Liver (tissue), 9 donors: ENCODE data around the gene CTTNBP2. TPM values are rescaled to one million over a fixed set of nuclear protein-coding genes. Genes with fewer than 3 reads are reported as not detected.

ENCODE experiments used
- DNase-seq: peaks from one replicate; pipeline ENCODE4 v3.0.0-alpha.2; 2017; ENCODE audit warnings: low spot score
- H3K27ac ChIP-seq, 2 donors: one replicate each; pipeline ENCODE4 v1.7.0; 2013; ENCODE audit warnings: inconsistent platforms in 2 of 2, low read length in 2 of 2, control low read depth in 1 of 2, low read depth in 1 of 2, mild to moderate bottlenecking in 1 of 2
- H3K27me3 ChIP-seq, 4 donors: one replicate each; pipeline versions ENCODE4 v1.6.1 to v1.7.0; 2013; ENCODE audit warnings: low read length in 3 of 4, inconsistent platforms in 1 of 4, mild to moderate bottlenecking in 1 of 4, moderate library complexity in 1 of 4; ENCODE audit not compliant: control insufficient read depth in 4 of 4, insufficient read depth in 4 of 4
- H3K36me3 ChIP-seq, 4 donors: one replicate each; pipeline versions ENCODE4 v1.6.1 to v1.7.0; 2013; ENCODE audit warnings: low read length in 3 of 4, mild to moderate bottlenecking in 3 of 4, low read depth in 1 of 4, moderate library complexity in 1 of 4; ENCODE audit not compliant: control insufficient read depth in 4 of 4, insufficient read depth in 3 of 4
- H3K4me1 ChIP-seq, 4 donors: one replicate each; pipeline versions ENCODE4 v1.6.1 to v1.7.0; 2013; ENCODE audit warnings: low read length in 3 of 4, mild to moderate bottlenecking in 3 of 4, moderate library complexity in 1 of 4; ENCODE audit not compliant: control insufficient read depth in 4 of 4, insufficient read depth in 4 of 4
- H3K4me3 ChIP-seq, 3 donors: one replicate each; pipeline versions ENCODE4 v1.6.1 to v1.7.0; 2013; ENCODE audit warnings: low read length in 3 of 3, control low read depth in 1 of 3, low read depth in 1 of 3, mild to moderate bottlenecking in 1 of 3
- H3K9ac ChIP-seq, 2 donors: one replicate each; pipeline ENCODE4 v1.7.0; 2013; ENCODE audit warnings: low read length in 2 of 2, mild to moderate bottlenecking in 2 of 2, moderate library complexity in 2 of 2, control low read depth in 1 of 2, low read depth in 1 of 2
- H3K9me3 ChIP-seq, 4 donors: one replicate each; pipeline versions ENCODE4 v1.6.1 to v1.7.0; 2013; ENCODE audit warnings: low read length in 3 of 4; ENCODE audit not compliant: control insufficient read depth in 4 of 4
- ATF3 ChIP-seq: IDR thresholded peaks from 2 replicates; pipeline ENCODE4 v1.6.1; 2016; ENCODE audit warnings: antibody characterized with exemption
- CTCF ChIP-seq: fragments of 150-350 bp; IDR thresholded peaks from 2 replicates; pipeline ENCODE4 v1.5.1; 2017; ENCODE audit warnings: improper control_type of control experiment, low read depth, low read length; ENCODE audit not compliant: missing input control
- EGR1 ChIP-seq, 2 donors: IDR thresholded peaks; 2 replicates each; pipeline ENCODE4 v1.6.1; 2016 to 2018; ENCODE audit warnings: antibody characterized with exemption in 2 of 2, low read depth in 2 of 2
- FOXA1 ChIP-seq: IDR thresholded peaks from 2 replicates; pipeline ENCODE4 v1.6.1; 2016; ENCODE audit warnings: antibody characterized with exemption
- FOXA2 ChIP-seq: IDR thresholded peaks from 2 replicates; pipeline ENCODE4 v1.6.1; 2016; ENCODE audit warnings: antibody characterized with exemption
- GABPA ChIP-seq, 2 donors: IDR thresholded peaks in 1 of 2; conservative IDR thresholded peaks in 1 of 2; 2 replicates each; pipeline ENCODE4 v1.6.1; 2016; ENCODE audit warnings: antibody characterized with exemption in 2 of 2, mild to moderate bottlenecking in 1 of 2, moderate library complexity in 1 of 2
- HNF4A ChIP-seq, 2 donors: conservative IDR thresholded peaks; 2 replicates each; pipeline ENCODE4 v1.6.1; 2016; ENCODE audit warnings: antibody characterized with exemption in 2 of 2, mild to moderate bottlenecking in 2 of 2
- HNF4G ChIP-seq: IDR thresholded peaks from 2 replicates; pipeline ENCODE4 v1.6.1; 2016; ENCODE audit warnings: antibody characterized with exemption
- JUND ChIP-seq, 2 donors: IDR thresholded peaks; 2 replicates each; pipeline ENCODE4 v1.6.1; 2016; ENCODE audit warnings: antibody characterized with exemption in 2 of 2
- MAX ChIP-seq: IDR thresholded peaks from 2 replicates; pipeline ENCODE4 v1.6.1; 2016; ENCODE audit warnings: antibody characterized with exemption
- NR2F2 ChIP-seq: IDR thresholded peaks from 2 replicates; pipeline ENCODE4 v1.6.1; 2016; ENCODE audit warnings: antibody characterized with exemption
- REST ChIP-seq: IDR thresholded peaks from 2 replicates; pipeline ENCODE4 v1.6.1; 2016; ENCODE audit warnings: antibody characterized with exemption, mild to moderate bottlenecking
- RXRA ChIP-seq, 2 donors: IDR thresholded peaks; 2 replicates each; pipeline ENCODE4 v1.6.1; 2017 to 2018; ENCODE audit warnings: antibody characterized with exemption in 2 of 2, mild to moderate bottlenecking in 1 of 2
- SP1 ChIP-seq: IDR thresholded peaks from 2 replicates; pipeline ENCODE4 v1.6.1; 2018; ENCODE audit warnings: antibody characterized with exemption, mild to moderate bottlenecking
- TAF1 ChIP-seq: conservative IDR thresholded peaks from 2 replicates; pipeline ENCODE4 v1.6.1; 2016; ENCODE audit warnings: antibody characterized with exemption, mild to moderate bottlenecking
- YY1 ChIP-seq: IDR thresholded peaks from 2 replicates; pipeline ENCODE4 v1.6.1; 2016; ENCODE audit warnings: antibody characterized with exemption, mild to moderate bottlenecking
- ZBTB33 ChIP-seq: IDR thresholded peaks from 2 replicates; pipeline ENCODE4 v1.6.1; 2016; ENCODE audit warnings: antibody characterized with exemption
- WGBS: extraction: QIAGEN DNeasy Blood & Tissue Kit; methylation state at CpG from one replicate; pipeline ENCODE4 v1.1.7; 2013; 5-methylcytosine and 5-hydroxymethylcytosine counted together
- polyA plus RNA-seq, 2 donors: library from polyadenylated mRNA; stranded (reverse) in 1 of 2; unstranded in 1 of 2; fragments of 200-250 nt in 1 of 2; fragments of >200 nt in 1 of 2; fragmentation: Nextera tagmentation in 1 of 2; extraction: Ambion mirVana in 1 of 2; gene quantifications; one replicate each; pipeline versions ENCODE4 v1.2.1 to v1.2.3, GENCODE V29; 2013 to 2015
- total RNA-seq, 2 donors: library from RNA; depleted of rRNA; stranded (reverse); fragments of >200 nt; gene quantifications; one replicate each; pipeline ENCODE4 v1.2.3, GENCODE V29; 2014
- donor health status: healthy.
- donor health status: healthy.
- donor health status: healthy.
- donor health status: healthy.
- donor health status: healthy.

The CTTNBP2 gene
- total and polyA plus RNA-seq, 4 donors, result 1.2 to 1.7 (median 1.5) TPM

DNA sequence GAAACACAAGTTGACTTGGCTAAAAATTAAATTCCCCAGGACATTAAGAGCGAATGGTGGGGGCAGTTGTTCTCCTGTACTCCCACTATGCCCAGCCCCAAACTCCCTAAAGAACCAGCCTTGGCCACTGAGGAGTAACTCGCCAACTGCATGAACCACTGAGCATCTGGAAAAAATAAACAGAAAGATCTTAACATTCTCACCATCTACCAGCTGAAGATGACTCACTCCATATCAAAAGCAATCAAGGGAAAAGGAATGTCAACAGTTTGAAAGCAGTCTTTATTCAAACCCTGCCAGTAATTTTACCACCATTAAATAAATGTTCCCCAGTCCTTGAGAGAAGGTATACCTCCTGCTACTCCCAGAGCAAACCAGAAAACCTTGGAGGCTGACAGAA, 45.4 kb downstream of the CTTNBP2 start (continued):
- TF ChIP-seq CTCF (no peak), HNF4A (conservative IDR thresholded peaks at IDR 0.05) (no peak), EGR1 (IDR thresholded peaks at IDR 0.05; ENCODE audit: low read depth in 2 of 2) (no peak), NR2F2 (no peak), HNF4G (no peak), GABPA (IDR thresholded peaks at IDR 0.05 in 1 of 2, conservative IDR thresholded peaks at IDR 0.05 in 1 of 2) (no peak), RXRA (IDR thresholded peaks at IDR 0.05) (no peak)

DNA sequence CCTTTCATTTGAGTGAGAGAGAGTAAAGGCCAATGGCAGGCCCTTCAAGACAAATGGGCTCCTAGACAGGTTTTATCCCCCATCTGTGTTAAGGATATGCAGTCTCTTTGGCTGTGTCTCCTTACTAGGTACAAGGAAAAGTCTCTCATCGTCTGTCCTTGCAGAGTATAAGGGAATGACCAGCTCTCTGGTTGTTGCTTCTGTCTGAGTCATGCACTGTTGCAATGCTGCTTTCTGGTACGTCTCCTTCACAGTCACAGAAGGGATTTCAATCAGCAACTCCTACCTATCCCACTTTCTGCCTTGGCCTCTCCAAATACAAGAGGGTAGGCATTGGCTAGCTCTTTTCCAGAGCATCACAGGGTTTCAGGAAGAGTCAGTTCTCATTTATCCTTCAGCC, 48.1 kb downstream of the CTTNBP2 start:
- Histone ChIP-seq H3K4me1 (no peaks in the 10 kb centered on the region), H3K27me3 (no peaks in the 10 kb centered on the region), H3K36me3 (no peaks in the 10 kb centered on the region), H3K9ac (no peak overlapping the region), H3K27ac (no peak overlapping the region), H3K9me3 (no peaks in the 10 kb centered on the region), H3K4me3 (no peak overlapping the region)
- no peak for DNase-seq
- TF ChIP-seq GABPA (IDR thresholded peaks at IDR 0.05 in 1 of 2, conservative IDR thresholded peaks at IDR 0.05 in 1 of 2), result no peak
- 91% methylated on average over 2 of the region's 2 CpGs for WGBS

GRCh38 chr7:117824592-117824991, 48.6 kb downstream of the CTTNBP2 start:
- Histone ChIP-seq H3K9me3 (no peaks in the 10 kb centered on the region), H3K9ac (no peak overlapping the region), H3K4me1 (no peaks in the 10 kb centered on the region), H3K36me3 (no peaks in the 10 kb centered on the region), H3K27me3 (no peaks in the 10 kb centered on the region), H3K27ac (no peak overlapping the region), H3K4me3 (no peak overlapping the region)
- DNase-seq, result no peak
- 91% methylated on average over 2 of the region's 2 CpGs for WGBS
- TF ChIP-seq HNF4A (conservative IDR thresholded peaks at IDR 0.05) (no peak), SP1 (no peak), REST (no peak), CTCF (no peak), ZBTB33 (no peak), JUND (IDR thresholded peaks at IDR 0.05) (no peak), EGR1 (IDR thresholded peaks at IDR 0.05; ENCODE audit: low read depth in 2 of 2) (no peak), RXRA (IDR thresholded peaks at IDR 0.05) (no peak), TAF1 (no peak), FOXA1 (no peak), NR2F2 (no peak), FOXA2 (no peak), ATF3 (no peak), YY1 (no peak), HNF4G (no peak), GABPA (IDR thresholded peaks at IDR 0.05 in 1 of 2, conservative IDR thresholded peaks at IDR 0.05 in 1 of 2) (no peak), MAX (no peak)
